ENCODE data around the gene KAT7.
"Not testable (repeated sequence)": the region's sequence is repeated elsewhere in the genome, so short reads cannot be mapped to it uniquely, and the experiment has no call there.

KAT7 gene

GRCh38 chr17:49755663-49756283 lies 32.7 kb upstream of the KAT7 start:
- Histone ChIP-seq H3K27ac (no peak overlapping the region), H3K27me3 (ENCODE audit: control insufficient read depth, insufficient read depth, low read length) (no peaks in the 10 kb centered on the region), H2AFZ (no peak overlapping the region), H3K4me2 (ENCODE audit: low read length) (no peak overlapping the region), H3K36me3 (ENCODE audit: control insufficient read depth, insufficient read depth, low read length) (no peaks in the 10 kb centered on the region), H3K9me3 (ENCODE audit: control insufficient read depth, low read length) (no peaks in the 10 kb centered on the region), H3K4me3 (ENCODE audit: low read depth, low read length) (no peak overlapping the region), H3K79me2 (peaks cover 57% of the 10 kb centered on the region), H3K4me1 (peaks cover 5% of the 10 kb centered on the region), H3K9ac (no peak overlapping the region)
- no peak for TF ChIP-seq CTCF (IDR thresholded peaks at IDR 0.05)

GRCh38 chr17:49756323-49757150 lies 31.9 kb upstream of the KAT7 start:
- Histone ChIP-seq H3K9me3 (ENCODE audit: control insufficient read depth, low read length) (no peaks in the 10 kb centered on the region), H2AFZ (no peak overlapping the region), H3K36me3 (ENCODE audit: control insufficient read depth, insufficient read depth, low read length) (no peaks in the 10 kb centered on the region), H3K4me1 (peaks cover 5% of the 10 kb centered on the region), H3K79me2 (peaks cover 53% of the 10 kb centered on the region), H3K4me2 (ENCODE audit: low read length) (no peak overlapping the region), H3K27ac (no peak overlapping the region), H3K27me3 (ENCODE audit: control insufficient read depth, insufficient read depth, low read length) (no peaks in the 10 kb centered on the region), H3K9ac (no peak overlapping the region), H3K4me3 (ENCODE audit: low read depth, low read length) (no peak overlapping the region)
- TF ChIP-seq CTCF (IDR thresholded peaks at IDR 0.05) = no peak

GRCh38 chr17:49757151-49757777 lies 31.2 kb upstream of the KAT7 start:
- peaks cover 5% of the 10 kb centered on the region for H3K4me1 ChIP-seq
- peaks cover 49% of the 10 kb centered on the region for H3K79me2 ChIP-seq
- no peak for TF ChIP-seq CTCF (IDR thresholded peaks at IDR 0.05)
- no peaks in the 10 kb centered on the region for H3K27me3 ChIP-seq (ENCODE audit: control insufficient read depth, insufficient read depth, low read length)
- H3K4me3 ChIP-seq (ENCODE audit: low read depth, low read length) = no peak overlapping the region
- no peak overlapping the region for H2AFZ ChIP-seq
- H3K4me2 ChIP-seq (ENCODE audit: low read length) = no peak overlapping the region
- H3K36me3 ChIP-seq (ENCODE audit: control insufficient read depth, insufficient read depth, low read length) = no peaks in the 10 kb centered on the region
- H3K27ac ChIP-seq = no peak overlapping the region
- no peak overlapping the region for H3K9ac ChIP-seq
- no peaks in the 10 kb centered on the region for H3K9me3 ChIP-seq (ENCODE audit: control insufficient read depth, low read length)

- H3K4me2 ChIP-seq (ENCODE audit: low read length); H3K27me3 ChIP-seq (ENCODE audit: control insufficient read depth, insufficient read depth, low read length); H3K4me3 ChIP-seq (ENCODE audit: low read depth, low read length); H3K27ac ChIP-seq; H3K9ac ChIP-seq; H3K9me3 ChIP-seq (ENCODE audit: control insufficient read depth, low read length); H3K4me1 ChIP-seq; H3K36me3 ChIP-seq (ENCODE audit: control insufficient read depth, insufficient read depth, low read length); H2AFZ ChIP-seq: not testable (repeated sequence)
- H3K79me2 ChIP-seq = peaks cover 42% of the 10 kb centered on the region
Measured at GRCh38 chr17:49758464-49759010, 29.9 kb upstream of the KAT7 start.

GRCh38 chr17:49759203-49759602 lies 29.3 kb upstream of the KAT7 start:
- Histone ChIP-seq H3K4me3 (ENCODE audit: low read depth, low read length) (no peak overlapping the region), H3K27ac (no peak overlapping the region), H3K9me3 (ENCODE audit: control insufficient read depth, low read length) (no peaks in the 10 kb centered on the region), H3K79me2 (peaks cover 41% of the 10 kb centered on the region), H2AFZ (no peak overlapping the region), H3K4me2 (ENCODE audit: low read length) (no peak overlapping the region), H3K4me1 (peaks cover 5% of the 10 kb centered on the region), H3K9ac (no peak overlapping the region), H3K36me3 (ENCODE audit: control insufficient read depth, insufficient read depth, low read length) (no peaks in the 10 kb centered on the region), H3K27me3 (ENCODE audit: control insufficient read depth, insufficient read depth, low read length) (no peaks in the 10 kb centered on the region)
- TF ChIP-seq CTCF (IDR thresholded peaks at IDR 0.05) = no peak
